Limb (tissue), 2 donors: ENCODE data around the gene SNAI3.
A peak's percentile ranks its signal among the peaks of the same experiment; 100 is the strongest.

ENCODE experiments used
- DNase-seq, 2 donors: peaks; one replicate each; pipeline ENCODE4 v3.0.0-alpha.2; 2016; ENCODE audit errors: extremely low spot score in 2 of 2

SNAI3 gene

GRCh38 chr16:88635671-88636319 lies 50.5 kb downstream of the SNAI3 start:
- DNase-seq: no peak

- no peak for DNase-seq
Observed at GRCh38 chr16:88634994-88635670, 51.2 kb downstream of the SNAI3 start.

GRCh38 chr16:88634141-88634993 lies 51.9 kb downstream of the SNAI3 start:
- DNase-seq: peak in 1 of 2 donors; percentile 54

- DNase-seq: no peak
Observed at GRCh38 chr16:88633684-88634140, 52.6 kb downstream of the SNAI3 start.

GRCh38 chr16:88632587-88632930 lies 53.7 kb downstream of the SNAI3 start:
- no peak for DNase-seq

GRCh38 chr16:88631920-88632586 lies 54.3 kb downstream of the SNAI3 start:
- no peak for DNase-seq

- no peak for DNase-seq
Observed at GRCh38 chr16:88631384-88631783, 54.9 kb downstream of the SNAI3 start.

GRCh38 chr16:88630941-88631340 lies 55.4 kb downstream of the SNAI3 start:
- no peak for DNase-seq

GRCh38 chr16:88630433-88630832 lies 55.9 kb downstream of the SNAI3 start:
- no peak for DNase-seq

- DNase-seq: no peak
Observed at GRCh38 chr16:88629835-88630234, 56.5 kb downstream of the SNAI3 start.

GRCh38 chr16:88628512-88628974 lies 57.8 kb downstream of the SNAI3 start:
- no peak for DNase-seq
